K562 (cell line): ENCODE results near the gene SEC61A2. TPM values are rescaled to one million over a fixed set of nuclear protein-coding genes. Genes with fewer than 3 reads are reported as not detected.

ENCODE experiments used
- ATAC-seq: fragments of 200-7000 bp; cut with Tn5 transposase; 3 replicates; pipeline ENCODE4 v1.9.1; 2020; ENCODE audit warnings: moderate library complexity
- BruUV-seq: library from RNA; stranded (reverse); fragments of 400-500 nt; replicated peaks from 2 replicates; lab custom pipeline; 2021; lab: Mats Ljungman, UMichigan
- CTCF ChIA-PET: fragments of 300-600 bp; formaldehyde crosslinking; extraction: SDS; loops from one replicate; lab custom pipeline; 2021; ENCODE audit warnings: low intra/inter-chr PET ratio; lab: Yijun Ruan, JAX
- POLR2A ChIA-PET: fragments of 300-600, 350-650 bp; sonication (Branson Sonifier 250); formaldehyde crosslinking; extraction: SDS; loops from one replicate; lab custom pipeline; 2021; ENCODE audit warnings: antibody characterized with exemption, inconsistent platforms; lab: Yijun Ruan, JAX
- DNase-seq, 4 experiments: peaks; one replicate each; pipeline versions ENCODE4 v3.0.0 to v3.0.0-alpha.2; 2011 to 2018; ENCODE audit warnings: low spot score in 3 of 4, mixed read lengths in 3 of 4; ENCODE audit errors: extremely low read depth in 1 of 4
- FAIRE-seq: peaks from 2 replicates; lab custom pipeline; 2011; peaks lifted over from hg19 to GRCh38; lab: Jason Lieb, UNC
- H2AFZ ChIP-seq: 2 replicates; pipeline ENCODE4 v1.6.0; 2011; ENCODE audit warnings: low read depth, low read length, control low read depth, inconsistent platforms
- H3K27ac ChIP-seq: fragments of 200-600 bp; 3 replicates; pipeline ENCODE4 v1.8.0; 2011; ENCODE audit warnings: low read depth, mild to moderate bottlenecking, control low read depth, inconsistent platforms, low read length, moderate library complexity, mixed read lengths; ENCODE audit errors: extremely low read depth
- H3K27me3 ChIP-seq, 2 experiments: fragments of 300-600 bp in 1 of 2; 2 replicates in 1 of 2; 3 replicates in 1 of 2; pipeline versions ENCODE4 v1.6.0 to v1.8.0; 2011; ENCODE audit warnings: inconsistent platforms in 2 of 2, low read length in 2 of 2, mild to moderate bottlenecking in 1 of 2, mixed read lengths in 1 of 2, moderate library complexity in 1 of 2; ENCODE audit not compliant: control insufficient read depth in 2 of 2, insufficient read depth in 2 of 2
- H3K36me3 ChIP-seq: fragments of 300-600 bp; 3 replicates; pipeline ENCODE4 v1.8.0; 2011; ENCODE audit warnings: mild to moderate bottlenecking, low read length, inconsistent platforms; ENCODE audit not compliant: control insufficient read depth, insufficient read depth
- H3K4me1 ChIP-seq, 2 experiments: fragments of 200-600 bp in 1 of 2; replicated peaks in 1 of 2; 2 replicates in 1 of 2; 3 replicates in 1 of 2; pipeline versions ENCODE4 v1.5.1 to v1.8.0; 2011; ENCODE audit warnings: inconsistent platforms in 2 of 2, low read length in 2 of 2, mild to moderate bottlenecking in 1 of 2, mixed read lengths in 1 of 2, moderate library complexity in 1 of 2; ENCODE audit not compliant: control insufficient read depth in 2 of 2, insufficient read depth in 2 of 2
- H3K4me2 ChIP-seq: 2 replicates; pipeline ENCODE4 v1.6.1; 2011; ENCODE audit warnings: low read length, control low read depth, inconsistent platforms, mixed read lengths; ENCODE audit not compliant: insufficient read depth
- H3K4me3 ChIP-seq: fragments of 200-600 bp; sonication (generic), shearing (Covaris generic); 2 replicates; pipeline ENCODE4 v1.5.1; 2016; ENCODE audit warnings: control low read depth, inconsistent platforms
- H3K79me2 ChIP-seq: fragments of 200-600 bp; 3 replicates; pipeline ENCODE4 v1.8.0; 2011; ENCODE audit warnings: low read length, inconsistent platforms; ENCODE audit not compliant: control insufficient read depth, insufficient read depth
- H3K9ac ChIP-seq, 2 experiments: 2 replicates each; pipeline versions ENCODE4 v1.6.0 to v1.6.1; 2011; ENCODE audit warnings: low read depth in 2 of 2, low read length in 2 of 2, control low read depth in 1 of 2, inconsistent platforms in 1 of 2, mild to moderate bottlenecking in 1 of 2, mixed read lengths in 1 of 2; ENCODE audit not compliant: insufficient read depth in 1 of 2
- H3K9me1 ChIP-seq: one replicate; pipeline ENCODE4 v1.6.0; 2011; ENCODE audit warnings: inconsistent platforms, mild to moderate bottlenecking, low read length, moderate library complexity; ENCODE audit not compliant: control insufficient read depth, insufficient read depth
- H3K9me3 ChIP-seq: replicated peaks from 2 replicates; pipeline ENCODE4 v1.5.1; 2011; ENCODE audit warnings: low read depth, low read length, inconsistent platforms; ENCODE audit not compliant: control insufficient read depth, insufficient read depth
- H4K20me1 ChIP-seq: replicated peaks from 2 replicates; pipeline ENCODE4 v1.6.1; 2011; ENCODE audit warnings: low read length, inconsistent platforms, mixed read lengths; ENCODE audit not compliant: control insufficient read depth, insufficient read depth
- ARID2 ChIP-seq: fragments of 450-650 bp; IDR thresholded peaks from 2 replicates; pipeline ENCODE4 v1.6.1; 2017; ENCODE audit warnings: antibody characterized with exemption, mild to moderate bottlenecking
- CTCF ChIP-seq, 3 experiments: IDR thresholded peaks in 2 of 3; conservative IDR thresholded peaks in 1 of 3; 2 replicates each; pipeline ENCODE4 v1.5.1; 2011 to 2012; ENCODE audit warnings: low read length in 3 of 3, mild to moderate bottlenecking in 3 of 3, control low read depth in 2 of 3, improper control_type of control experiment in 1 of 3, inconsistent platforms in 1 of 3, low read depth in 1 of 3, mixed read lengths in 1 of 3, moderate library complexity in 1 of 3; ENCODE audit not compliant: insufficient read depth in 2 of 3
- CXXC5 ChIP-seq: fragments of 250-450 bp; sonication (Bioruptor Pico); IDR thresholded peaks from 2 replicates; pipeline ENCODE4 v1.8.0; 2022; ENCODE audit warnings: inconsistent platforms, mild to moderate bottlenecking, moderate library complexity
- GABPA ChIP-seq: fragments of 200-800 bp; sonication (Bioruptor generic); conservative IDR thresholded peaks from 2 replicates; pipeline ENCODE4 v1.6.1; 2016; ENCODE audit warnings: low read depth, missing genetic modification characterization, missing compliant biosample characterization
- NR2C1 ChIP-seq, 2 experiments: fragments of 450-650 bp; IDR thresholded peaks; 2 replicates each; pipeline ENCODE4 v1.6.1; 2017; ENCODE audit warnings: mild to moderate bottlenecking in 2 of 2, antibody characterized with exemption in 1 of 2, inconsistent platforms in 1 of 2, missing compliant biosample characterization in 1 of 2, missing genetic modification characterization in 1 of 2
- NR4A1 ChIP-seq, 2 experiments: fragments of 250-450 bp in 1 of 2; fragments of 450-650 bp in 1 of 2; sonication (Bioruptor Pico) in 1 of 2; IDR thresholded peaks; 2 replicates each; pipeline versions ENCODE4 v1.4.0 to v1.6.1; 2016 to 2020; ENCODE audit warnings: mild to moderate bottlenecking in 2 of 2, missing compliant biosample characterization in 1 of 2, missing genetic modification characterization in 1 of 2, moderate library complexity in 1 of 2
- RAD21 ChIP-seq, 2 experiments: fragments of 250-450 bp in 1 of 2; fragments of 450-650 bp in 1 of 2; sonication (Bioruptor Pico) in 1 of 2; formaldehyde crosslinking in 1 of 2; IDR thresholded peaks in 1 of 2; conservative IDR thresholded peaks in 1 of 2; 2 replicates each; pipeline versions ENCODE4 v1.4.0 to v1.8.0; 2020 to 2022; ENCODE audit warnings: mild to moderate bottlenecking in 2 of 2, moderate library complexity in 1 of 2
- ZBTB40 ChIP-seq, 2 experiments: fragments of 450-650 bp in 1 of 2; sonication (generic) in 1 of 2; formaldehyde crosslinking in 1 of 2; IDR thresholded peaks; 2 replicates each; pipeline versions ENCODE4 v1.7.1 to v1.9.0; 2016 to 2022; ENCODE audit warnings: inconsistent platforms in 1 of 2, mild to moderate bottlenecking in 1 of 2, missing genetic modification reagents in 1 of 2
- ZNF384 ChIP-seq: IDR thresholded peaks from 2 replicates; pipeline ENCODE4 v1.6.1; 2012; ENCODE audit warnings: low read depth, low read length, improper control_type of control experiment
- WGBS: fragments of 100-300 bp; shearing (Covaris generic); methylation state at CpG from one replicate; pipeline ENCODE4 v1.1.6; 2016; ENCODE audit warnings: low coverage, mixed read lengths; ENCODE audit not compliant: insufficient coverage; ENCODE audit errors: missing lambda C conversion rate; 5-methylcytosine and 5-hydroxymethylcytosine counted together
- in situ Hi-C: fragments of 300-500 bp; cut with MboI; formaldehyde crosslinking; loops from 4 replicates; pipeline ENCODE4 v1.15.0; 2018; ENCODE audit warnings: inconsistent platforms, mixed read lengths
- intact Hi-C: fragments of 100-400 bp; cut with micrococcal nuclease; formaldehyde crosslinking; loops from 2 replicates; pipeline ENCODE4 v1.14.2; 2022
- polyA plus RNA-seq, 8 experiments: library from polyadenylated mRNA; depleted of rRNA in 4 of 8; stranded (reverse) in 5 of 8; unstranded in 3 of 8; fragments of >200 nt; fragmentation: Nextera tagmentation in 2 of 8; fragmentation: Illumina TruSeq in 1 of 8; extraction: Ambion mirVana in 2 of 8; extraction: Trizol in 1 of 8; gene quantifications; 2 replicates each; pipeline versions ENCODE4 v1.2.1 to v1.2.3, GENCODE V29; 2011 to 2014; ENCODE audit warnings: inconsistent platforms in 1 of 8, missing spikeins in 1 of 8
- total RNA-seq, 7 experiments: library from RNA; depleted of rRNA in 6 of 7; stranded (reverse); fragments of >200 nt in 6 of 7; fragmentation: Illumina TruSeq in 2 of 7; extraction: Trizol in 2 of 7; gene quantifications; 2 replicates each; pipeline versions ENCODE4 v1.2.1 to v1.2.3, GENCODE V29; 2011 to 2021; ENCODE audit warnings: low replicate concordance in 1 of 7

Gene SEC61A2
- total and polyA plus RNA-seq, 9 of the 15 experiments (the other 6 are each of a cell fraction or from before 2014, with no cell fraction given), result 1.2 to 9.7 (median 3.9) TPM

- Histone ChIP-seq H3K27me3 (no peaks in the 10 kb centered on the region), H3K4me3 (no peak overlapping the region), H3K79me2 (peaks cover 25% of the 10 kb centered on the region), H3K9ac (no peak overlapping the region), H3K4me2 (no peak overlapping the region), H3K4me1 (peaks cover 0 to 2% of the 10 kb centered on the region in 2 experiments; a peak in 2 of 5 replicates), H4K20me1 (no peaks in the 10 kb centered on the region), H2AFZ (no peak overlapping the region), H3K36me3 (peaks cover 89% of the 10 kb centered on the region), H3K9me3 (no peaks in the 10 kb centered on the region), H3K27ac (no peak overlapping the region), H3K9me1 (no peaks in the 10 kb centered on the region)
- peak; percentile 66 for ATAC-seq
- 37% methylated on average over 6 of the region's 6 CpGs for WGBS
- no TSS peak for BruUV-seq
- peak in 2 of 4 experiments; percentile 39 to 72 for DNase-seq
- no peak for FAIRE-seq
- ChIA-PET POLR2A (interaction anchor here (0.6 to 2.4 kb wide), 3 partner anchors 10 to 19 kb away, joined by 3 to 7 read pairs (median 3); partner anchors contain the start of genes CDC123 and NUDT5), CTCF (interaction anchor here (0.7 to 1.4 kb wide), 4 partner anchors 10 to 1156 kb away, joined by 3 to 4 read pairs (median 3); no protein-coding TSS in a partner anchor)
- intact Hi-C loops (no loop called here), in situ Hi-C loops (no loop called here)
- TF ChIP-seq CXXC5, result 0 out of 2 replicates have a peak, but pooled peaks have one; percentile 23
- TF ChIP-seq ZNF384, result peak; percentile 52; the same call in 1 of the 2 replicates
- peak; percentile 8 to 65 (median 62); a peak in 5 of 6 replicates for TF ChIP-seq CTCF (IDR thresholded peaks at IDR 0.05 in 2 of 3, conservative IDR thresholded peaks at IDR 0.05 in 1 of 3; ENCODE audit: insufficient read depth in 2 of 3, low read depth in 1 of 3, low read length in 3 of 3)
- TF ChIP-seq ARID2, result no peak
- peak; percentile 91 for TF ChIP-seq NR2C1 (IDR thresholded peaks at IDR 0.05)
- TF ChIP-seq NR2C1 (tag; IDR thresholded peaks at IDR 0.05), result peak; percentile 89
- peak; percentile 16 to 34; a peak in 2 of 4 replicates for TF ChIP-seq RAD21 (CRISPR knock-in tag; conservative IDR thresholded peaks at IDR 0.05 in 1 of 2, IDR thresholded peaks at IDR 0.05 in 1 of 2)
- no peak for TF ChIP-seq NR4A1 (CRISPR knock-in tag; IDR thresholded peaks at IDR 0.05)
- TF ChIP-seq NR4A1 (tag; IDR thresholded peaks at IDR 0.05), result no peak
- TF ChIP-seq ZBTB40 (IDR thresholded peaks at IDR 0.05), result peak; percentile 49; the same call in 1 of the 2 replicates
- no peak for TF ChIP-seq ZBTB40 (CRISPR knock-in tag; IDR thresholded peaks at IDR 0.05)
- TF ChIP-seq GABPA (tag), result peak; percentile 57
Observed at GRCh38 chr10:12214763-12215218, 85.3 kb downstream of the SEC61A2 start.
